CD4-positive, alpha-beta memory T cell (primary cell): ENCODE data around the gene ECSIT. TPM values are rescaled to one million over a fixed set of nuclear protein-coding genes. Genes with fewer than 3 reads are reported as not detected.

Source experiments
- CTCF ChIA-PET: fragments of 350-600 bp; sonication (Branson Sonifier 250); formaldehyde crosslinking; loops from one replicate; lab custom pipeline; 2021; ENCODE audit warnings: inconsistent platforms; ENCODE audit not compliant: partially characterized antibody; lab: Charles Lee
- POLR2A ChIA-PET: fragments of 350-600 bp; sonication (Branson Sonifier 250); formaldehyde crosslinking; loops from one replicate; lab custom pipeline; 2021; ENCODE audit not compliant: partially characterized antibody; lab: Charles Lee
- DNase-seq, 5 donors: peaks; one replicate each; pipeline versions ENCODE4 v3.0.0 to v3.0.0-alpha.2; 2020 to 2022; ENCODE audit warnings: mixed read lengths in 1 of 5
- H3K27ac ChIP-seq: one replicate; pipeline ENCODE4 v1.7.0; 2013; ENCODE audit warnings: low read depth, low read length
- H3K27me3 ChIP-seq: 2 replicates; pipeline ENCODE4 v1.7.0; 2013; ENCODE audit warnings: mild to moderate bottlenecking, low read length, moderate library complexity; ENCODE audit not compliant: insufficient read depth
- H3K36me3 ChIP-seq: 2 replicates; pipeline ENCODE4 v1.7.0; 2013; ENCODE audit warnings: mild to moderate bottlenecking, low read length, moderate library complexity; ENCODE audit not compliant: insufficient read depth
- H3K4me1 ChIP-seq: 2 replicates; pipeline ENCODE4 v1.7.0; 2013; ENCODE audit warnings: mild to moderate bottlenecking, low read length, moderate library complexity; ENCODE audit not compliant: insufficient read depth
- H3K4me3 ChIP-seq, 2 donors: one replicate each; pipeline ENCODE4 v1.7.0; 2013; ENCODE audit warnings: low read length in 2 of 2, mild to moderate bottlenecking in 1 of 2
- H3K9me3 ChIP-seq, 2 donors: one replicate each; pipeline ENCODE4 v1.7.0; 2013; ENCODE audit warnings: low read length in 2 of 2, control low read depth in 1 of 2; ENCODE audit not compliant: control insufficient read depth in 1 of 2
- H3K27ac Mint-ChIP-seq, 7 donors: one replicate each; pipeline ENCODE4 v1.8.0; 2020 to 2021; ENCODE audit warnings: mixed read lengths in 7 of 7, mild to moderate bottlenecking in 6 of 7, inconsistent platforms in 3 of 7, moderate library complexity in 3 of 7
- H3K27me3 Mint-ChIP-seq, 2 donors: one replicate each; pipeline ENCODE4 v1.8.0; 2020 to 2021; ENCODE audit warnings: mixed read lengths in 2 of 2
- H3K36me3 Mint-ChIP-seq, 2 donors: one replicate each; pipeline ENCODE4 v1.8.0; 2020 to 2021; ENCODE audit warnings: mixed read lengths in 2 of 2, inconsistent platforms in 1 of 2, mild to moderate bottlenecking in 1 of 2
- H3K4me1 Mint-ChIP-seq, 4 donors: one replicate each; pipeline ENCODE4 v1.8.0; 2020 to 2021; ENCODE audit warnings: mixed read lengths in 4 of 4, mild to moderate bottlenecking in 1 of 4
- H3K4me3 Mint-ChIP-seq, 8 donors: one replicate each; pipeline ENCODE4 v1.8.0; 2020 to 2021; ENCODE audit warnings: mixed read lengths in 8 of 8, mild to moderate bottlenecking in 7 of 8, moderate library complexity in 6 of 8, inconsistent platforms in 3 of 8
- H3K9me3 Mint-ChIP-seq, 8 donors: one replicate each; pipeline ENCODE4 v1.8.0; 2020 to 2021; ENCODE audit warnings: mixed read lengths in 8 of 8, mild to moderate bottlenecking in 5 of 8, inconsistent platforms in 3 of 8, moderate library complexity in 1 of 8
- intact Hi-C: fragments of 100-400 bp; cut with micrococcal nuclease; formaldehyde crosslinking; loops from one replicate; pipeline ENCODE4 v1.15.1; 2023
- polyA plus RNA-seq, 2 donors: library from polyadenylated mRNA; unstranded; fragments of 300-500 nt; fragmentation: Illumina TruSeq; gene quantifications; one replicate each; pipeline ENCODE4 v1.2.3, GENCODE V29; 2021
- total RNA-seq, 2 experiments: library from RNA; stranded (reverse); gene quantifications; one replicate each; pipeline ENCODE4 v1.2.3, GENCODE V29; 2021

Gene ECSIT
- total and polyA plus RNA-seq, 4 experiments from 2014 or later, result 27.3 to 46.2 (median 37.3) TPM

- H3K27me3 Mint-ChIP-seq, result no peaks in the 10 kb centered on the region
- intact Hi-C loops, result loop anchor here (1.0 to 2.0 kb wide), 4 partner anchors 30 to 124 kb away; partner anchors contain the start of genes ECSIT, ODAD3, PRKCSH and ZNF627
- H3K4me1 ChIP-seq, result peaks cover 31% of the 10 kb centered on the region
- peak within 1 kb of the TSS; percentile 95 to 99 (median 98) for H3K4me3 Mint-ChIP-seq
- peaks cover 8 to 21% of the 10 kb centered on the region in 2 donors for H3K36me3 Mint-ChIP-seq
- no peaks in the 10 kb centered on the region for H3K27me3 ChIP-seq
- CTCF ChIA-PET, result interaction anchor here (0.6 to 3.4 kb wide), 14 partner anchors 9 to 490 kb away, joined by 3 to 29 read pairs (median 4); partner anchors contain the start of genes ACP5 and ECSIT
- H3K4me1 Mint-ChIP-seq, result peaks cover 28 to 54% (median 43%) of the 10 kb centered on the region in 4 donors
- POLR2A ChIA-PET, result interaction anchor here (0.6 to 3.1 kb wide), 17 partner anchors 10 to 1302 kb away, joined by 3 to 23 read pairs (median 4); partner anchors contain the start of genes CCDC159, ECSIT, SWSAP1 and TMEM205
- peak within 1 kb of the TSS; percentile 72 for H3K27ac ChIP-seq
- no peaks in the 10 kb centered on the region for H3K9me3 ChIP-seq
- peak within 1 kb of the TSS; percentile 59 to 91 for H3K4me3 ChIP-seq
- no peaks in the 10 kb centered on the region for H3K9me3 Mint-ChIP-seq
- DNase-seq, result peak; percentile 95 to 98 (median 96)
- H3K27ac Mint-ChIP-seq, result peak within 1 kb of the TSS; percentile 73 to 99 (median 98)
- H3K36me3 ChIP-seq, result no peaks in the 10 kb centered on the region
Observed at GRCh38 chr19:11558881-11559828, 30.2 kb upstream of the ECSIT start, which contains the start of gene ELOF1. Gene ELOF1 (minus strand): TSS chr19:11559230. CDS start chr19:11554347, 4,883 bp downstream.

- peak overlapping the region in 5 of 7 donors; percentile 37 to 78 (median 48) for H3K27ac Mint-ChIP-seq
- no peaks in the 10 kb centered on the region for H3K27me3 Mint-ChIP-seq
- peaks cover 16 to 36% of the 10 kb centered on the region in 2 donors for H3K36me3 Mint-ChIP-seq
- H3K27ac ChIP-seq, result no peak overlapping the region
- ChIA-PET POLR2A (interaction anchor here (0.6 to 1.6 kb wide), 2 partner anchors 22 to 141 kb away, joined by 3 to 5 read pairs; no protein-coding TSS in a partner anchor), CTCF (interaction anchor here (0.6 to 2.0 kb wide), 4 partner anchors 9 to 74 kb away, joined by 3 to 7 read pairs (median 4); no protein-coding TSS in a partner anchor)
- peaks cover 28 to 60% (median 43%) of the 10 kb centered on the region in 4 donors for H3K4me1 Mint-ChIP-seq
- H3K9me3 Mint-ChIP-seq, result no peaks in the 10 kb centered on the region
- intact Hi-C loops, result no loop called here
- no peaks in the 10 kb centered on the region for H3K27me3 ChIP-seq
- H3K9me3 ChIP-seq, result no peaks in the 10 kb centered on the region
- peak overlapping the region; percentile 9 to 99 (median 54) for H3K4me3 Mint-ChIP-seq
- H3K4me3 ChIP-seq, result no peak overlapping the region
- peaks cover 11% of the 10 kb centered on the region for H3K36me3 ChIP-seq
- DNase-seq, result no peak
- peaks cover 31% of the 10 kb centered on the region for H3K4me1 ChIP-seq
Observed at GRCh38 chr19:11556634-11557420, 27.9 kb upstream of the ECSIT start.

GRCh38 chr19:11555246-11555645 is 26.3 kb upstream of the ECSIT start:
- no peaks in the 10 kb centered on the region for H3K27me3 ChIP-seq
- peaks cover 25% of the 10 kb centered on the region for H3K4me1 ChIP-seq
- Mint-ChIP-seq H3K4me1 (peaks cover 23 to 53% (median 36%) of the 10 kb centered on the region in 4 donors), H3K36me3 (peaks cover 16 to 36% of the 10 kb centered on the region in 2 donors), H3K27ac (peak overlapping the region in 4 of 7 donors; percentile 57 to 87 (median 69)), H3K27me3 (no peaks in the 10 kb centered on the region), H3K9me3 (no peaks in the 10 kb centered on the region), H3K4me3 (peak overlapping the region in 4 of 8 donors; percentile 13 to 55 (median 44))
- H3K9me3 ChIP-seq, result no peaks in the 10 kb centered on the region
- CTCF ChIA-PET, result no interaction called here
- POLR2A ChIA-PET, result interaction anchor here (0.6 kb wide), 1 partner anchor 1058 kb away, joined by 4 read pairs; no protein-coding TSS in a partner anchor
- no peak overlapping the region for H3K4me3 ChIP-seq
- intact Hi-C loops, result no loop called here
- H3K27ac ChIP-seq, result no peak overlapping the region
- no peak for DNase-seq
- peaks cover 11% of the 10 kb centered on the region for H3K36me3 ChIP-seq

GRCh38 chr19:11554160-11554559 is 25.2 kb upstream of the ECSIT start:
- Histone ChIP-seq H3K27ac (no peak overlapping the region), H3K36me3 (peaks cover 11% of the 10 kb centered on the region), H3K9me3 (no peaks in the 10 kb centered on the region), H3K4me3 (no peak overlapping the region), H3K4me1 (peaks cover 20% of the 10 kb centered on the region), H3K27me3 (no peaks in the 10 kb centered on the region)
- ChIA-PET CTCF (no interaction called here), POLR2A (no interaction called here)
- intact Hi-C loops, result no loop called here
- Mint-ChIP-seq H3K9me3 (no peaks in the 10 kb centered on the region), H3K4me1 (peaks cover 19 to 46% (median 31%) of the 10 kb centered on the region in 4 donors), H3K27ac (peak overlapping the region in 5 of 7 donors; percentile 19 to 87 (median 78)), H3K36me3 (peaks cover 16 to 35% of the 10 kb centered on the region in 2 donors), H3K27me3 (no peaks in the 10 kb centered on the region), H3K4me3 (peak overlapping the region in 1 of 8 donors; percentile 31)
- no peak for DNase-seq

GRCh38 chr19:11552666-11553372 is 23.9 kb upstream of the ECSIT start:
- intact Hi-C loops, result no loop called here
- peaks cover 16 to 31% of the 10 kb centered on the region in 2 donors for H3K36me3 Mint-ChIP-seq
- peaks cover 11% of the 10 kb centered on the region for H3K36me3 ChIP-seq
- DNase-seq, result no peak
- no peaks in the 10 kb centered on the region for H3K9me3 Mint-ChIP-seq
- CTCF ChIA-PET, result interaction anchor here (1.3 kb wide), 1 partner anchor 16 kb away, joined by 3 read pairs; no protein-coding TSS in a partner anchor
- POLR2A ChIA-PET, result no interaction called here
- H3K27me3 Mint-ChIP-seq, result no peaks in the 10 kb centered on the region
- H3K9me3 ChIP-seq, result no peaks in the 10 kb centered on the region
- H3K4me1 ChIP-seq, result peaks cover 12% of the 10 kb centered on the region
- H3K27ac Mint-ChIP-seq, result peak overlapping the region in 1 of 7 donors; percentile 12
- no peak overlapping the region for H3K4me3 Mint-ChIP-seq
- no peak overlapping the region for H3K4me3 ChIP-seq
- H3K27me3 ChIP-seq, result no peaks in the 10 kb centered on the region
- H3K27ac ChIP-seq, result no peak overlapping the region
- peaks cover 14 to 33% (median 22%) of the 10 kb centered on the region in 4 donors for H3K4me1 Mint-ChIP-seq

- H3K27me3 ChIP-seq, result no peaks in the 10 kb centered on the region
- no peaks in the 10 kb centered on the region for H3K9me3 Mint-ChIP-seq
- intact Hi-C loops, result no loop called here
- H3K4me1 Mint-ChIP-seq, result peaks cover 9 to 24% (median 16%) of the 10 kb centered on the region in 4 donors
- peaks cover 16 to 26% of the 10 kb centered on the region in 2 donors for H3K36me3 Mint-ChIP-seq
- DNase-seq, result no peak
- H3K4me3 Mint-ChIP-seq, result no peak overlapping the region
- no peak overlapping the region for H3K27ac ChIP-seq
- no peaks in the 10 kb centered on the region for H3K9me3 ChIP-seq
- no peaks in the 10 kb centered on the region for H3K27me3 Mint-ChIP-seq
- no peak overlapping the region for H3K4me3 ChIP-seq
- CTCF ChIA-PET, result interaction anchor here (1.3 kb wide), 1 partner anchor 15 kb away, joined by 3 read pairs; no protein-coding TSS in a partner anchor
- no peak overlapping the region for H3K27ac Mint-ChIP-seq
- peaks cover 11% of the 10 kb centered on the region for H3K36me3 ChIP-seq
- H3K4me1 ChIP-seq, result peaks cover 3% of the 10 kb centered on the region
- POLR2A ChIA-PET, result no interaction called here
Observed at GRCh38 chr19:11551603-11552235, 22.8 kb upstream of the ECSIT start.
